Left hindlimb (tissue), 1 donor: ENCODE results near the gene CNTN4.

ENCODE experiments used
- DNase-seq: peaks from one replicate; pipeline ENCODE4 v3.0.0-alpha.2; 2018

The CNTN4 gene

DNA sequence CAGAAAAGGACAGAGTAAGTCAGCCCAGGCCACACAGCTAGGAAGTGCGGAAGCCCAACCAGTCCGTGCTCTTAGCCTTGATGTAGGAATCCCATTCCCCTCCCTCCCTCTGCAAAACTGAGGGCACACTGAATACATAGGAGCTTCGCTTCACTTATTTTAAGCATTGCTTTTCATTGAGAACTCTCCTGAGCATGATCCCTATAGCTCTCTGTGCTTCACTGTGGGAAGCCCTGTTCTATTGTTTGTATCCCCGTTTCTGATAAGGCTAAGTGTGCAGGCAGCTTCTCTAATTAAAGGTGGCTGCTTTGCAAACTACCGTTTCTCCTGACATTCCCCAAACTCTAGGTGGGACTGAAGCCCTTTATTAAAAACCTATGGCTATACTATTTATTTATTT lies 981.6 kb downstream of the CNTN4 start:
- no peak for DNase-seq

DNA sequence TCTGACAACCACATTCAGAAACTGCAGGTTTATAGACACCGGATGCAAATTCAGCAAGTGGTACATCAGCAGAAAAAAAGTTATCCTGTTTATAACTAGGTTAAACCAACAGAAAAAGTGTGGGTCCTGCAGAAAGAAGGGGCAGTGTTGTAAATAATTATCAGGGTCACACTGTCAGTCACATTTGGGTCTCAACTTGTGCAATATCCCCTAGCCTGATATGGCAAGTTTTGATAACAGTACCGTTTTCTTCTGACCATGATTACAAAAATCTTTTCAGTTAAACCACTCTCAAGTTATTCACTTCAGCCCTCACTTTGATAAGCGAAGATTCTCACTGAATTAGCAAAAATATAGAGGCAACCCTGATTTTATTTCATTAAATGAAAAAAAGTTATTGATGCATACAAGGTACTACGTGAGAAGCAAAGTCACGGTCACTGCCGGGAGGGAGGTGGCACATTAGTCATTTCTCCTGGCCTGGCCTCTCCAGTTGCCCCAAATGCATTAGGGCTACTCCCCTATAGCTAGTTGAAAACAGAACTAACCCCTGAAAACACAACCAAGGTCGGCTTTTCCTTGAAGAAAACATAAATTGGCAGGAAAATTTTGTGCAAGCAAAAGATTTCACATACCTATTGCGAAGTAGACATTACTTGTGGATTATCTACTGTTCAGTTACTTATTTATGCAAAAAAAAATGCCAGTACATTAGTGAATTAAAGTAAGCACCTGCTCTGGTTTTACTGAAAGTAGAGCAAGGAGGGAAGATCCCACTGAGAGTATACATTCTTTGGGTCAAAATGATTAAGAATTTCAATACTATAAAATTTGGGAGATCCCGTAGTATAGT lies 982.9 kb downstream of the CNTN4 start:
- no peak for DNase-seq

DNA sequence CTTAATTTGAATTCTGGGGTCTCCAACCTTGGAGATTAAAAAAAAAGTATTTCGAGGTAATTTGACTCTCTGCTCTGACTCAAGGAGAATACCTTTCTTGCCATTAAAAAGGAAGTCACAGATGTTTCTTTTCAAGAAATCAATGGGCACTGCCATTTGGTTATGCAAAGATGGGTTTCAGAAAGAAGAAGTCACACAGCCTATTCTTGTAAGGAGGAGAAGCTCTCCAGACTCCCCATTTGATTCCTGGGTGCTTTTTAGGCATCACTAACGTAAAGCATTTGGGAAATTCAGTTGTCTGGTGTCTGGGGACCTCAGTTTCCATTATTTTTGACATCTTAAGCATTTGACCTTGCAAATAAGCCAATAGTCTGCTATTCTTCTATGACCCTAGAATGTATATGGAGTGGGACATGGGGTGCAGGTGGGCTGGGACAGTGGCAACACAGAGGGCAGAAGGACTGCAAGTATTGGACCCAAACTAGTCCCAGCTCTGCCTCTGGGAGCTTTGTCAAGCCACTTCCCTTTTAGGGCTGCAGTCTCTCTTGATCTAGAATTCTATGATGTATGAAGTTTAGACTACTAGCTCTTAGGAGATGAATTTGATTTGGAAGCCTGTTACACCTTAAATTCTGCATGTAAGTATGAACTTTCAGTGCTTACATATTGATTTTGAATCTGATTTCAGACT lies 983.7 kb downstream of the CNTN4 start:
- no peak for DNase-seq

DNA sequence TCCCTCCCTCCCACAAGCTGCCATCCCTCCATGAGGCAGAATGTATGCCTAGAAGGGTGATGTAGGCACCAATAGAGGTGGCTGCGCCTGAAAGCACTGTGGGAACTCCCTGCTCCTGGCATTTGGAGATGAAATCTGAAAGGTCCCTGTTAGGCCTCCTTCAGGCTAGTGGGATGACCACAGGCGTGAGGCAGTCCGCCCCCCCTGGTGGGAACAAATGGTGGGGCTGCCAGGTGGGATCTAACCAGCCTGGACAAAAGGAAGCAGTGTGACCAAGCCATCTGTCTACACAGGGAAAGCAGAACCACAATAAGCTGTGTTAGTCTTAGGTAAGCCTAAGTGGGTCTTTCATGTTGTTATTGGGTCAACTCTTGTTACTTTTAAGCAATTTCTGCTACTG lies 986.2 kb downstream of the CNTN4 start:
- no peak for DNase-seq

DNA sequence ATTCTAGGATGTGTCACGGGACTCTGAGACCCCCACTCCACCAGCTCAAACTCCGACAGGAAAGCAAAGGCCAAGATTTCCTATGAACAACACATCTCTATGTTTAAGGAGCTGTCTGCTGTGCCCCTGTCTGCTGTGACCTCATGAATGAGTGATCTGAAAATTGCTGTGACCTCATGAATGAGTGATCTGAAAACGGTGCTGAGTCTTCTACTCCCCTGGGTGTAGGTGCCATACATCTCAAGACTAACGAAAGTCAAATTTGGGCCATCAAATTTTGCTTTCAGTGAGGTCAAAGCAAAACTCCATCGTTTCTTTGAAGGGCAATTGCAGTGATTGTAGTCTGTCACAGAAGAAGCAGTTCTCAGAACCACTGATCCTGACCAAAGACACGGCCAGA lies 987.1 kb downstream of the CNTN4 start:
- DNase-seq: no peak

DNA sequence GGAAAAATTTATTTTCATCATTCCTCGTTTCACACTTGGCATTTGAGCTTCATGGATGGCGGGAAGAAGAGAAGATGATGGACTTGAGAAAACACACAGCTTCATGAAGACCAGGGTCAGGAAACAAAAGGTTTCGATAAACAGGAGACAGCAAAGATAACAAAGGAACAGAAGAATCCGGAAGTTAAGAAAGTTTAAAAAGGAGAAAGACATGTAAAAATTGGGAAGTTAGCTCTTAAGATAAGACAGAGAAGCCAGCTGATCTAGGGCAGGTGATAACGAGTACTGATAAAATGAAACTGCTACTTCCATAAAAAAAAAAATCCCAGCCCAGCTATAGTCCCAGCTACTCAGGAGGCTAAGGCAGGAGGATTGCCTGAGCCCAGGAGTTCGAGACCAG lies 987.6 kb downstream of the CNTN4 start:
- DNase-seq: no peak

DNA sequence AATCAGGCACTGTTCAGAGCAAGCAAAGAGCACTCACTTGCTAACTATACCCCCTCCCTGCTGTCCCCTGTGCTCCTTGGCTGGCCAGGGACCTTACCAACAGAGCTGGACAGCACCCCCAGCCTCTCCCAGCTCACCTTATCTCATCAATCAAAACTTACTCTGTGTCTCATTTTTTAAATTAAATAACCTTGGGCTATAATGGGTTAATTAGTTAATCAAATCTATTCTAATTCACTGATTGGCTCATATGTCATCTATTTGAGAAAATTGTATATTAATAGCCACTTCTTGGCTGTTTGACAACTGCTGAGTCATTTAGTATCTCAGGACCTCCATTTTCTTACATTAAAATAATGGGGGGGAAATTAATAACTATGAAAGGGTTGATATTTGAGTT lies 988.6 kb downstream of the CNTN4 start:
- no peak for DNase-seq

DNA sequence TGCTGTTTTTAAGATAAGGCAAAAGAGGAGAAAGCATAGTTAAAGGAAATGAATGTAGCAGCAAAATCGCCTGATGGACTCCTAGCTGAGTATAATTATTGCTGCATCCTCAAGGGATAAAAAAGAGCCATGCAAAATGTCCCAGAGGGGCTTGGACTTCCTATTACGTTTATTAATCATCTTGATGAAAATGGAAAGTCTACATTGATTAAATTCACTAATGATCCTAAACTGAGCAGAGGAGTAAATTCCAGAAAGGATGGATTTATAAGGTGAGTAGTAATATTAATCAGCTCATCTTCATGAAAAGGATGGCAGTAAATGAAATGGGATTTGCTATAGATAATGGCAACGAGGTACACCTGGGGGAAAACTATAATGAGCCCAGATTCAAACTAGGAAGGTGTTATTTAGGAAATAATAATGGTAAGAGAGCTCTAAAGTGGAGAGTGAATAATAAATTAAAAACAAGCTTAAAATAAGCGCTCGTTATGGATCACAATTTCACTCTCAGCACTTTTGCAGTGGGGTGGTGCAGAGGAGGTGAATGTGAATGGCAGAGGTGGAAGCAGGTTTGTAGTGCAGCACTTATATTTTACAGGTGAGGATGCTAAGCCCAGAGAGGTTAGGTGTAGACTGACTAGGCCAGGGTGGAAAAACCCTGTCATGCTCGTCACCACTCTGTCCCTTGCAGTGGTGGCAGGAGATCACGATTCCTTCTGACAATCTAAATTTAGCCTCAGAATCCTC lies 989.2 kb downstream of the CNTN4 start:
- no peak for DNase-seq

DNA sequence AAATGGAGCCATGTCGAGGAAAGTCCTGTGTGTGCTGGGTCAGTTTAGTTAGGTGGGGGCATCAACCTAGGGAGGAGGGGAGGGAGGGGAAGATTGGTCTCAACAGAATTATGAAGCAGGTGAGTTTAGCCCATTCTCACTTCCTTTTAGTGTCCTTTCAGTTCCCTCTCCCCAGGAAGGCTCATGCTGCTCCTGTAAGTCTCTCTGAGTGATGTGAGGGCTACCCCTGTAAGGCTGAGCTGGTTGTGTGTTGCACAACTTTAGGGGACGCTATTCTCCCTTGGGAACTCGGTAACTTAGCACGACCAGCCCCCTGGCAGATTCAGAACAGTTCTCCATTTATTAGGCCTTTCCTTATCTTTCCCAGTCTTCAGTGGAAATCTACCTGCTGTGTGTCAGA lies 990.4 kb downstream of the CNTN4 start:
- DNase-seq: no peak

DNA sequence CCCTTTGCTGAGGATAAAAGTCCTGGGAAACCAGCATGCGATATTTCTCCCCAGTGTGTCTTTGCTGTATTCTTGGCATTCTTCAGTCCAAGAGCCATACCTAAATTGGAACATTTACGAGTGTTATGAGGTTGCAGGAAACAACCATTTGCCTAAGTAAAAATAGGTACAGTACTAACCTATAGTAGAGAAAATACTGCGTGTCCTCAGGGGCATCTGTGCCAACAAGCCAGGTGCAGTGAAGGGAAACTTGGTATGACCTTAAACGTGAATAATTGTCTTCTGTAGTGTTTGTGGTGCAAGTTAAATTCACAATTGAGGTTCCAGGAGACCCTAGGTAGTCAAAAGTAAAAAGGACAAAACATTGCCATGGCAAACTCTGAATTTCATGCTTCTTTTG lies 999.3 kb downstream of the CNTN4 start:
- no peak for DNase-seq

DNA sequence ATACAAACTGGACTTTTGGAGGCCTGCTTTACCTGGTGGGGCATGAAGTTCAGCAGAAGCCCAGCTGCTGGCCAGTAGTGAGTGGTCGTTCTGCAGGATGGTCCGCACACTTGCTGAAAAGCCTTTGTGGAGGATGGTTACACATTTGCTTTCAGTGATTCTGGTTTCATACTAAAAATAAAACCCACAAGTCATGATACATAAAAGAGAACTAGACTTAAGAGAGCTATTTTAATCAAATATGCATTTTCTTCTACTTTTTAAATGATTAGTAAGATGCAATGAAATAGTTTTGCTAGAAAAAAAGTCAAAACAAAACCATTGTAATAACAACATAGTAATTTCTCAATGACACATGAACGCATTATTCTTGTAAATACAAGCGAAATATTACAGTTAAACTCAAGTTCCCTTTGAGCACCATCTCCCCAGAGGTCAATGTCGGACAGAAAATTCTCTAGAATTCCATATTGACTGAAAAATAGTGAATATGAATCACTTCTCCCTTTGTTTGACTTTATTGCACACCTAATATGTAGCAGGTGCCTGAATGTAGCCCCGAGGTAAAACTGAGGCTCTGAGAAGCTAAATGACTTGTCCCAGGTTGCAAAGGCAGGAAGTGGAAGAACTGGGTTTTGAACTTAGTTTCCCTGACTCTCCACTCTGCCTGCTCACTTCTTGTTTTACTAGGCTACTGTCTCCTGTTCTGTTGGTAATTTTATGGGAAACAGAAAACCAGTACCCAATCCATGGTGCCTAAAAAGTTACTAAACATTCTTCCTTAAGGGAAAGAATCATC lies 1003.2 kb downstream of the CNTN4 start:
- DNase-seq: no peak

DNA sequence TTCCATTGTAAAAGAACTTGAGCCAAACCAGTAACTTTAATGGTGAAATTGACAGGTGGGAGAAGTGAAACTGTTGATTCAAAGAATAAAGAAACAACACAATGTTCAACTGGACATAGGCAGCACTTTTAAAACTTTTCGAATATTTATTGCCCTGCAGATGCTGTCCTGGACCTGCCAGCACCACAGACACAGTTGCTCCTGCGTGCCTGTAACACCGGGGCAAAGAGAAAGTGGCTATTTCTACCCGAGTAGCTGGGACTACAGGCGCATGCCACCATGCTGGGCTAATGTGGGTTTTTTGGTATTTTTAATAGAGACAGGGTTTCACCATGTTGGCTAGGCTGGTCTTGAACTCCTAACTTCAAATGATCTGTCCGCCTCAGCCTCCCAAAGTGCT lies 1004.1 kb downstream of the CNTN4 start:
- DNase-seq: no peak

DNA sequence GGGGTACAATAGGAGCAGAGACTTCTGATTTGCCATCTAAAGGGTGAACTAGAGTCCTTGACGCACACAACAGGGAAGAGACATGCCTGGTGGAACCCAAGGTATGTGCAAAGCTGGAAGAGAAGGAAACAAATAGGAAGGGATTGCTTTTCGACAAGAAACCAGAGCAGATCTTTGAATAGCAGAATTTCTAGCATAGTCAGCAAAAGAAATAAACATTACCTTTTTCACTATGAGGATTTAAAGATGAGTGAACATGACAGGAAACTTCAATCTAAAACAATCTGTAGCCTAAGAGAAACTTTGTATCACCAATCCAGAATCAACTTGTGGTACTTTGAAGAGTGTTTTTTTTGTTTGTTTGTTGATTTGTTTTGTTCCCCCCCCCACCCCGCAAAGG lies 1006.6 kb downstream of the CNTN4 start:
- DNase-seq: no peak

DNA sequence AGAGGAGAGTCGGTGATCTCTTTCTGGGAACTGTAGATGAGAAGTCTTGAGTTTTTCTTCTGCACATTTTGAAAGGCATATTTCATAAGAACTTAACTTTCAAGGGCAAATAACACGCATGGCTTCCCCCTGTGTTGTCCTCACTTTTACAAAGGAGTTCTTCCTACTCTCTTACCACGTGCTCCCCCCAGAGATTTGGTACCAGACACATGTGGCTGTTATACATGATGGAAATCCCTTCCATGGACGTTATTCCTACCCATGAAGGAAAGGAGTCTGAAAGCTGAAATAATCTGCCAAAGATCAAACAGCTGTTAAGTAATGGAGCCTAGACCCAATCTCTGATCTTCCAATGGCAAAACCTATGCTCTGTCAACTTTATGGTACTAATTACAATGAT lies 1007.1 kb downstream of the CNTN4 start:
- no peak for DNase-seq

DNA sequence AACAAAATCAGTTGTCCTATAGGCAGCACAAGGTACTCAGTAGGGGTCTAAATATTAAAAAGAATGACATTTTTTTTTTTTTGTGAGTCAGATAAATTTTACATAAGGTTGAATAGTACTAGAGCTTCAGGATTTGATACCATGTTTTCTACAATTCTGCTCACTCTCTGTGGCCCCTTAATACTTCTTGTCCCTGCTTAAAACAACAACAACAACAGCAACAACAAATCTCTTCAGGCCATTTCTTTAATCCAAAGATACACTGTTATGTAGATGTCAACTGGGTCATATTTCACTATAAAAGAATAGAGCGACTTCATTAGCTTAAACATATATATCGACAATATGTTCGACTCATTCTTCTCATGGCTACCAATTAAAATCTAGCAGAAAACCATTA lies 1008.5 kb downstream of the CNTN4 start:
- no peak for DNase-seq
